Neural crest cell (in vitro differentiated cells): ENCODE measurements around the gene NTM. TPM values are rescaled to one million over a fixed set of nuclear protein-coding genes. Genes with fewer than 3 reads are reported as not detected.

Source experiments
- DNase-seq: peaks from one replicate; pipeline ENCODE4 v3.0.0; 2021; ENCODE audit warnings: low read depth, mixed read lengths, low spot score
- H3K27ac Mint-ChIP-seq: one replicate; pipeline ENCODE4 v1.8.0; 2021; ENCODE audit warnings: mild to moderate bottlenecking, mixed read lengths; ENCODE audit not compliant: unreplicated experiment
- H3K27me3 Mint-ChIP-seq: 2 replicates; pipeline ENCODE4 v1.8.0; 2021; ENCODE audit warnings: low read depth, mild to moderate bottlenecking, mixed read lengths
- H3K36me3 Mint-ChIP-seq: 2 replicates; pipeline ENCODE4 v1.8.0; 2021; ENCODE audit warnings: low read depth, mild to moderate bottlenecking, mixed read lengths
- H3K4me1 Mint-ChIP-seq: 2 replicates; pipeline ENCODE4 v1.8.0; 2021; ENCODE audit warnings: mixed read lengths
- H3K4me3 Mint-ChIP-seq: one replicate; pipeline ENCODE4 v1.8.0; 2021; ENCODE audit warnings: mild to moderate bottlenecking, mixed read lengths
- H3K9me3 Mint-ChIP-seq: 2 replicates; pipeline ENCODE4 v1.8.0; 2021; ENCODE audit warnings: mixed read lengths
- CTCF ChIP-seq: fragments of 200-600 bp; sonication (generic); conservative IDR thresholded peaks from 2 replicates; pipeline ENCODE4 v1.5.0; 2021; ENCODE audit warnings: antibody characterized with exemption, mild to moderate bottlenecking
- total RNA-seq: library from RNA; stranded (reverse); gene quantifications from 2 replicates; pipeline ENCODE4 v1.2.1, GENCODE V29; 2021

The NTM gene
- total RNA-seq, 1 donor from 2014 or later: 11.3 TPM

- Mint-ChIP-seq H3K36me3 (no peaks in the 10 kb centered on the region), H3K27me3 (no peaks in the 10 kb centered on the region), H3K27ac (no peak overlapping the region), H3K4me1 (no peaks in the 10 kb centered on the region), H3K4me3 (no peak overlapping the region), H3K9me3 (no peaks in the 10 kb centered on the region)
- TF ChIP-seq CTCF: no peak
- DNase-seq: no peak
Measured at GRCh38 chr11:131859538-131860210, 489.3 kb downstream of the NTM start.

GRCh38 chr11:131864228-131864627, 493.8 kb downstream of the NTM start:
- no peak for TF ChIP-seq CTCF
- no peak for DNase-seq
- Mint-ChIP-seq H3K27me3 (no peaks in the 10 kb centered on the region), H3K27ac (no peak overlapping the region), H3K4me1 (peaks cover 18% of the 10 kb centered on the region), H3K36me3 (no peaks in the 10 kb centered on the region), H3K4me3 (no peak overlapping the region), H3K9me3 (no peaks in the 10 kb centered on the region)

- Mint-ChIP-seq H3K4me1 (peaks cover 18% of the 10 kb centered on the region), H3K27me3 (no peaks in the 10 kb centered on the region), H3K4me3 (no peak overlapping the region), H3K9me3 (no peaks in the 10 kb centered on the region), H3K36me3 (no peaks in the 10 kb centered on the region), H3K27ac (no peak overlapping the region)
- no peak for DNase-seq
- TF ChIP-seq CTCF: no peak
Measured at GRCh38 chr11:131865860-131866259, 495.4 kb downstream of the NTM start.

GRCh38 chr11:131866535-131867400, 496.4 kb downstream of the NTM start:
- no peak for DNase-seq

More at GRCh38 chr11:131866535-131867400, 496.4 kb downstream of the NTM start:
- Mint-ChIP-seq H3K27me3 (no peaks in the 10 kb centered on the region), H3K27ac (no peak overlapping the region), H3K4me1 (peaks cover 18% of the 10 kb centered on the region), H3K9me3 (no peaks in the 10 kb centered on the region), H3K4me3 (no peak overlapping the region), H3K36me3 (no peaks in the 10 kb centered on the region)
- peak; percentile 34 for TF ChIP-seq CTCF
